HCT116 (cell line): Measurements from ENCODE around the gene BCL11A. TPM values are rescaled to one million over a fixed set of nuclear protein-coding genes. Genes with fewer than 3 reads are reported as not detected.

ENCODE experiments used
- ATAC-seq: fragments of 200-7000 bp; cut with Tn5 transposase; 2 replicates; pipeline ENCODE4 v1.9.1; 2020; ENCODE audit warnings: mild to moderate bottlenecking, moderate library complexity
- BruUV-seq: library from RNA; stranded (reverse); fragments of 400-500 nt; replicated peaks from 2 replicates; lab custom pipeline; 2021; lab: Mats Ljungman, UMichigan
- CTCF ChIA-PET: fragments of 300-600 bp; sonication (Branson Sonifier 250); formaldehyde crosslinking; loops from one replicate; lab custom pipeline; 2021; ENCODE audit warnings: antibody characterized with exemption; lab: Charles Lee
- POLR2A ChIA-PET: fragments of 300-600, 350-600 bp; sonication (Branson Sonifier 250); formaldehyde crosslinking; loops from one replicate; lab custom pipeline; 2021; ENCODE audit warnings: antibody characterized with exemption; lab: Charles Lee
- RAD21 ChIA-PET, 2 experiments: fragments of 300-600 bp; sonication (Branson Sonifier 250); formaldehyde crosslinking; loops; one replicate each; lab custom pipeline; 2023; ENCODE audit warnings: low total read pairs in 2 of 2; ENCODE audit not compliant: uncharacterized antibody in 2 of 2, unreplicated experiment in 2 of 2, low non-redundant PET in 1 of 2; lab: Charles Lee
- DNase-seq: peaks from one replicate; pipeline ENCODE4 v3.0.0-alpha.2; 2010; ENCODE audit warnings: low read depth, low spot score
- H2AFZ ChIP-seq: fragments of 200-600 bp; shearing (Covaris generic), sonication (generic); 2 replicates; pipeline ENCODE4 v1.6.1; 2017; ENCODE audit warnings: low read depth, mixed run types, mixed read lengths, antibody characterized with exemption, low read length; ENCODE audit not compliant: poor library complexity, severe bottlenecking
- H3K27ac ChIP-seq: 2 replicates; pipeline ENCODE4 v1.5.1; 2012; ENCODE audit warnings: low read depth, low read length
- H3K27me3 ChIP-seq: fragments of 200-600 bp; sonication (generic); 2 replicates; pipeline ENCODE4 v1.6.1; 2016; ENCODE audit warnings: mixed run types, low read length, mixed read lengths; ENCODE audit not compliant: insufficient read depth
- H3K36me3 ChIP-seq, 2 experiments: fragments of 200-500 bp in 1 of 2; fragments of 200-600 bp in 1 of 2; sonication (Bioruptor generic) in 1 of 2; sonication (generic) in 1 of 2; 2 replicates each; pipeline versions ENCODE4 v1.5.1 to v1.6.1; 2014 to 2016; ENCODE audit warnings: low read length in 2 of 2, inconsistent platforms in 1 of 2, mixed read lengths in 1 of 2, mixed run types in 1 of 2; ENCODE audit not compliant: insufficient read depth in 2 of 2, control insufficient read depth in 1 of 2
- H3K4me1 ChIP-seq, 2 experiments: fragments of 200-600 bp in 1 of 2; sonication (generic) in 1 of 2; 2 replicates each; pipeline versions ENCODE4 v1.5.1 to v1.6.1; 2012 to 2017; ENCODE audit warnings: low read length in 2 of 2, inconsistent platforms in 1 of 2, mild to moderate bottlenecking in 1 of 2, mixed read lengths in 1 of 2, mixed run types in 1 of 2, moderate library complexity in 1 of 2; ENCODE audit not compliant: insufficient read depth in 2 of 2, control insufficient read depth in 1 of 2
- H3K4me2 ChIP-seq: fragments of 200-600 bp; sonication (generic); 2 replicates; pipeline ENCODE4 v1.6.1; 2017; ENCODE audit warnings: mixed run types, low read length, mixed read lengths
- H3K4me3 ChIP-seq, 2 experiments: fragments of 200-600 bp in 1 of 2; sonication (generic) in 1 of 2; replicated peaks in 1 of 2; 2 replicates each; pipeline ENCODE4 v1.5.1; 2011 to 2016; ENCODE audit warnings: low read length in 2 of 2, control low read depth in 1 of 2, low read depth in 1 of 2, mild to moderate bottlenecking in 1 of 2, mixed read lengths in 1 of 2, mixed run types in 1 of 2
- H3K79me2 ChIP-seq: fragments of 200-600 bp; sonication (generic); 2 replicates; pipeline ENCODE4 v1.6.1; 2017; ENCODE audit warnings: mild to moderate bottlenecking, mixed run types, low read length, moderate library complexity, mixed read lengths; ENCODE audit not compliant: insufficient read depth
- H3K9ac ChIP-seq: fragments of 200-600 bp; sonication (generic); 2 replicates; pipeline ENCODE4 v1.6.1; 2016; ENCODE audit warnings: low read length, mixed read lengths
- H3K9me2 ChIP-seq: fragments of 200-600 bp; sonication (generic), shearing (Covaris generic); 2 replicates; pipeline ENCODE4 v1.6.1; 2017; ENCODE audit warnings: mixed run types, mild to moderate bottlenecking, moderate library complexity; ENCODE audit not compliant: insufficient read depth
- H3K9me3 ChIP-seq, 2 experiments: fragments of 200-500 bp in 1 of 2; fragments of 200-600 bp in 1 of 2; sonication (Bioruptor generic) in 1 of 2; sonication (generic) in 1 of 2; 2 replicates each; pipeline ENCODE4 v1.6.1; 2014 to 2017; ENCODE audit warnings: low read length in 2 of 2, mixed read lengths in 2 of 2, inconsistent platforms in 1 of 2, low read depth in 1 of 2, mild to moderate bottlenecking in 1 of 2, mixed run types in 1 of 2, moderate library complexity in 1 of 2; ENCODE audit not compliant: control insufficient read depth in 1 of 2, insufficient read depth in 1 of 2
- H4K20me1 ChIP-seq: fragments of 200-600 bp; sonication (generic), shearing (Covaris generic); 2 replicates; pipeline ENCODE4 v1.6.1; 2017; ENCODE audit warnings: mixed run types, mild to moderate bottlenecking, moderate library complexity; ENCODE audit not compliant: insufficient read depth
- CTCF ChIP-seq, 3 experiments: fragments of 200-600 bp in 1 of 3; sonication (generic) in 1 of 3; IDR thresholded peaks in 2 of 3; conservative IDR thresholded peaks in 1 of 3; 2 replicates each; pipeline ENCODE4 v1.5.1; 2012 to 2017; ENCODE audit warnings: low read depth in 2 of 3, low read length in 2 of 3, antibody characterized with exemption in 1 of 3, borderline replicate concordance in 1 of 3, control low read depth in 1 of 3, mild to moderate bottlenecking in 1 of 3, mixed read lengths in 1 of 3, mixed run types in 1 of 3, moderate library complexity in 1 of 3; ENCODE audit not compliant: insufficient read depth in 1 of 3
- EGR1 ChIP-seq: IDR thresholded peaks from 2 replicates; pipeline ENCODE4 v1.6.1; 2012; ENCODE audit warnings: low read depth
- ELF1 ChIP-seq: IDR thresholded peaks from 2 replicates; pipeline ENCODE4 v1.6.1; 2012; ENCODE audit warnings: low read depth, borderline replicate concordance
- EZH2phosphoT487 ChIP-seq: fragments of 200-600 bp; IDR thresholded peaks from 2 replicates; pipeline ENCODE4 v1.6.1; 2018; ENCODE audit warnings: antibody characterized with exemption, borderline replicate concordance
- FOSL1 ChIP-seq: IDR thresholded peaks from 2 replicates; pipeline ENCODE4 v1.6.1; 2012; ENCODE audit warnings: low read depth
- MAX ChIP-seq: IDR thresholded peaks from 2 replicates; pipeline ENCODE4 v1.6.1; 2012
- POLR2A ChIP-seq: IDR thresholded peaks from 2 replicates; pipeline ENCODE4 v1.7.0; 2011; ENCODE audit warnings: borderline replicate concordance; ENCODE audit not compliant: insufficient read depth, insufficient read length; ENCODE audit errors: extremely low read depth
- POLR2AphosphoS5 ChIP-seq: IDR thresholded peaks from 2 replicates; pipeline ENCODE4 v1.6.1; 2011; ENCODE audit warnings: mild to moderate bottlenecking, low read depth, low read length, moderate library complexity
- SP1 ChIP-seq: IDR thresholded peaks from 2 replicates; pipeline ENCODE4 v1.6.1; 2012; ENCODE audit warnings: low read depth
- SRF ChIP-seq: IDR thresholded peaks from 2 replicates; pipeline ENCODE4 v1.6.1; 2012; ENCODE audit warnings: low read depth
- TCF7L2 ChIP-seq: IDR thresholded peaks from 2 replicates; pipeline ENCODE4 v1.7.0; 2011; ENCODE audit warnings: borderline replicate concordance, inconsistent platforms; ENCODE audit not compliant: insufficient read depth, insufficient read length; ENCODE audit errors: extremely low read depth
- ZBTB33 ChIP-seq: IDR thresholded peaks from 2 replicates; pipeline ENCODE4 v1.6.1; 2011; ENCODE audit warnings: mild to moderate bottlenecking, low read length, moderate library complexity; ENCODE audit not compliant: insufficient replicate concordance; ENCODE audit errors: extremely low read depth
- ZFX ChIP-seq: fragments of 450-650 bp; IDR thresholded peaks from 2 replicates; pipeline ENCODE4 v1.6.1; 2017
- ZNF274 ChIP-seq: fragments of 200-500 bp; sonication (Bioruptor generic); IDR thresholded peaks from 2 replicates; pipeline ENCODE4 v1.6.1; 2014; ENCODE audit warnings: mild to moderate bottlenecking, low read depth, low read length, inconsistent platforms
- intact Hi-C: fragments of 100-400 bp; cut with micrococcal nuclease; formaldehyde crosslinking; loops from 2 replicates; pipeline ENCODE4 v1.10.0; 2022
- total RNA-seq: library from RNA; stranded (reverse); gene quantifications from one replicate; pipeline ENCODE4 v1.2.1, GENCODE V29; 2021; ENCODE audit not compliant: unreplicated experiment

The BCL11A gene
- total RNA-seq, 1 experiment from 2014 or later: 0.71 TPM

- no peaks in the 10 kb centered on the region for H3K4me1 ChIP-seq
- H3K9ac ChIP-seq: no peak overlapping the region
- no peaks in the 10 kb centered on the region for H3K79me2 ChIP-seq
- no peak for TF ChIP-seq EGR1
- TF ChIP-seq CTCF (IDR thresholded peaks at IDR 0.05 in 2 of 3, conservative IDR thresholded peaks at IDR 0.05 in 1 of 3; ENCODE audit: borderline replicate concordance in 1 of 3, insufficient read depth in 1 of 3, low read depth in 2 of 3, low read length in 2 of 3): no peak
- no peak for TF ChIP-seq SRF
- no peak for TF ChIP-seq MAX
- TF ChIP-seq EZH2phosphoT487: no peak
- no peak for TF ChIP-seq ELF1
- TF ChIP-seq POLR2A: no peak
- TF ChIP-seq ZFX: no peak
- TF ChIP-seq POLR2AphosphoS5: no peak
- no peaks in the 10 kb centered on the region for H3K9me2 ChIP-seq
- DNase-seq (no peak), ATAC-seq (no peak)
- no peak overlapping the region for H3K4me2 ChIP-seq
- BruUV-seq: no TSS peak
- no peak overlapping the region for H2AFZ ChIP-seq
- H3K27me3 ChIP-seq: peaks cover 39% of the 10 kb centered on the region
- ChIA-PET CTCF (no interaction called here), RAD21 (no interaction called here), POLR2A (no interaction called here)
- no peak overlapping the region for H3K4me3 ChIP-seq
- H4K20me1 ChIP-seq: no peaks in the 10 kb centered on the region
- H3K36me3 ChIP-seq: no peaks in the 10 kb centered on the region
- intact Hi-C loops: no loop called here
- H3K9me3 ChIP-seq: no peaks in the 10 kb centered on the region
- no peak overlapping the region for H3K27ac ChIP-seq
These were observed 141.4 kb downstream of the BCL11A start for GRCh38 chr2:60412027-60412426.

GRCh38 chr2:60411295-60411694 lies 142.2 kb downstream of the BCL11A start:
- no peaks in the 10 kb centered on the region for H3K9me2 ChIP-seq
- H3K79me2 ChIP-seq: no peaks in the 10 kb centered on the region
- ChIA-PET POLR2A (no interaction called here), RAD21 (no interaction called here)
- BruUV-seq: no TSS peak
- ATAC-seq (no peak), DNase-seq (no peak)
- peaks cover 39% of the 10 kb centered on the region for H3K27me3 ChIP-seq
- no peaks in the 10 kb centered on the region for H4K20me1 ChIP-seq
- TF ChIP-seq TCF7L2: no peak
- TF ChIP-seq ZBTB33: no peak
- no peak for TF ChIP-seq POLR2AphosphoS5
- no peak for TF ChIP-seq FOSL1
- no peak for TF ChIP-seq MAX
- TF ChIP-seq EGR1: no peak
- TF ChIP-seq ZNF274: no peak
- no peak for TF ChIP-seq SP1
- TF ChIP-seq, all 23 proteins: peak for 0
- intact Hi-C loops: no loop called here
- Histone ChIP-seq H2AFZ (no peak overlapping the region), H3K4me3 (no peak overlapping the region), H3K9ac (no peak overlapping the region), H3K36me3 (no peaks in the 10 kb centered on the region), H3K4me2 (no peak overlapping the region), H3K27ac (no peak overlapping the region), H3K4me1 (no peaks in the 10 kb centered on the region), H3K9me3 (no peaks in the 10 kb centered on the region)
- CTCF ChIA-PET: no interaction called here
